DMS79 (cell line): ENCODE data around the gene ADAM8.
"Not testable (repeated sequence)": the region's sequence is repeated elsewhere in the genome, so short reads cannot be mapped to it uniquely, and the experiment has no call there.

Source experiments
- DNase-seq: peaks from one replicate; lab custom pipeline; 2025; lab: John Stamatoyannopoulos, UW

The ADAM8 gene

DNA sequence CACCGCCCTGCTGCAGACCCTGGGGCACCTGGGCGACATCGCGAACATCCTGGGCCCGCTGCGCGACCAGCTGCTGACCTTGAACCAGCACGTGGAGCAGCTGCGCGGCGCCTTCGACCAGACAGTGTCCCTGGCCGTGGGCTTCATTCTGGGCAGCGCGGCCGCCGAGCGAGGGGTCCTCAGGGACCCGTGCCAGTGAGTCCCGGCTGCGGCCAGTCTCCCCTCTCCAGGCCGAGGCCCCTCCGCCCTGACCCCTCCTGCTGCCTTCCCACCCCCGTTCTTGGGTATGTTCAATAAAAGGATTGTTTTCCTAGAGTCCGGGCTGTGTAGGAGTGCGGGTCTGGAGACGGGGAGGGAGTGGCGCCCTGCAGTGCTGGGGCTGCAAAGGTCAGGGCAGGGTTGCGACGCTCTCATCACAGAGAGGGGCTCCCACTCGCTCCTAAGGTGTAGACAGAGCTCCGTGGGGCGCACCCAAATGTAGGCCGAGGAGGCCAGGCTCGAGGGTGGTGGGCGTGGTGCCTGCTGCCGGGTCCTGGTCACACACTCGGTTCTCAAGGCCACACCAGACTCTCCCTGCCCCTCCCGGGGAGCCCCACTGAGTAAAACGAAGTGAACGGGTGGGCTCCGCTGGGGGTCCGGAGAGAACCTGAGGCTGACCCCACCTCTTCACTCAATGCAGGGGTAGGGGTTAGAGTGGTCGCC lies 45.3 kb downstream of the ADAM8 start:
- DNase-seq = no peak

DNA sequence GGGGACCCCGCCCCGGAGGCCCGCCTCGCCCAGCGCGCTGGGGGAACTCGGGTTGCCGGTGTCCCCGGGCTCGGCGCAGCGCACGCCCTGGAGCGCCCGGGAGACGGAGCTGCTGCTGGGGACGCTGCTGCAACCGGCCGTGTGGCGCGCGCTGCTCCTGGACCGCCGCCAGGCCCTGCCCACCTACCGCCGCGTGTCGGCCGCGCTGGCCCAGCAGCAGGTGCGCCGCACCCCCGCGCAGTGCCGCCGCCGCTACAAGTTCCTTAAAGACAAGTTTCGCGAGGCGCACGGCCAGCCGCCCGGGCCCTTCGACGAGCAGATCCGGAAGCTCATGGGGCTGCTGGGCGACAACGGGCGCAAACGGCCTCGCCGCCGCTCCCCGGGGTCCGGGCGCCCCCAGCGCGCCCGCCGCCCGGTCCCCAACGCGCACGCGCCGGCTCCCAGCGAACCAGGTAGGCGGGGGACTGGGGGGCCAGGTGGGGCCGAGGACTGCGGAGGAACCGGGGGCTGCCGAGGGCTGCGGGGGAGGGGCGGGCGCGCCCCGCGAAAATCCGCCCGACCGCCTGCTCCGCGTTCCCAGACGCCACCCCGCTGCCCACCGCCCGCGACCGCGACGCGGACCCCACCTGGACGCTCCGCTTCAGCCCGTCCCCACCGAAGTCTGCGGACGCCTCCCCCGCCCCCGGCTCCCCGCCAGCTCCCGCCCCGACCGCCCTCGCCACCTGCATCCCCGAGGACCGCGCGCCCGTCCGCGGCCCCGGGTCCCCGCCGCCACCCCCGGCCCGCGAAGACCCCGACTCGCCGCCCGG lies 46.1 kb downstream of the ADAM8 start:
- DNase-seq = no peak

DNA sequence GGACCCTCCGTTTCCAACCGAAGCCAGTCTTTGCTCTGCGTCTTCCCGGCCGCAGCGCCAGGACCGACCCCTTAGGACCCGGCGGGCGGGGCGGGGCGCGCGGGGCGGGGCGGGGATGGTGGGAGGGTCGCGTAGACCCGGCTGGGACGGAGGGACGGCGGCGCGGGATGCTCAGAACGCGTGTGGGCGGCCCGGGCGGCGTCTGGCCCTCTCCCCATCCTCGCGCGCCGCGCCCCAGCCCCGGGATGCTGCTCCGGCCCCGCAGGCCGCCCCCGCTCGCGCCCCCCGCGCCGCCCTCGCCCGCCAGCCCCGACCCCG lies 46.7 kb downstream of the ADAM8 start, which contains the start of gene UTF1:
Gene UTF1, plus strand, starts transcription at position 174 of the 318 bp plus-strand sequence. Its CDS starts 72 bp downstream, at position 246.
- no peak for DNase-seq

DNA sequence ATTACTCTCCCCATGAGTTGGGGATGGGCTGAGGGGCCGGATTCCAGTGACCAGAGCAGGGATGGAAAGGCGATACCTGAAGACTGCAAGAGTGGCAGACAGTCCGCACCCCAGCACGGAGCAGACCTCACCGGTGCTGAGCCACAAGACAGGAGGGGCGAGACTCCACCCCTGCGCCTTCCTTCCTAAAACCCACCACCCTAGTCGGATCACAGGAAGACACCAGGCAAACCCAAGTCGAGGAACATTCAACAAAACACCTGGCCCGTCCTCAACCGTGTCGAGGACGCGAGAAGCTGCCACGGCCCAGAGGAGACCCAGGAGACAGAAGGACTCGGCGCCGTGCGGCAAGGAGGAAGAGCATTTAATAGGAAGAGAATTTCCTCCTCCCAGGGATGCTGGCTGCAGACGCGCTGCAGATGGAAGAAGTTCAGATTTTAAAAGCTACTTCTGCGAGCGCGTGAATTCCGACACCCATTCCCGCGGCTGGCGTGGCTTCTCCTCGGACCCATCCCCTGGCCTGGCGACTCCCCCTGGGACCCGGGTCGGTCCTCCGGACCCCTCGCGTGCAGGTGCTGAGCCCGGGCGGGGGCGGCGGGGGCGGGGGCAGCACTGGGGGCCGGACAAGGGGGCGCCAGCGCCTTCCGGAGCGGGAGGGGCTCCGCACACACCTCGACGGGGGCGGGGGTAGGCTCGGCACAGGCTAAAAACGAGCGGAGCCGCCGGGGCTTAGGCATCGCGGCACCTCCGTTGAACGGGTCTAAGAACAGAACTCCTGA lies 47.2 kb downstream of the ADAM8 start:
- no peak for DNase-seq

DNA sequence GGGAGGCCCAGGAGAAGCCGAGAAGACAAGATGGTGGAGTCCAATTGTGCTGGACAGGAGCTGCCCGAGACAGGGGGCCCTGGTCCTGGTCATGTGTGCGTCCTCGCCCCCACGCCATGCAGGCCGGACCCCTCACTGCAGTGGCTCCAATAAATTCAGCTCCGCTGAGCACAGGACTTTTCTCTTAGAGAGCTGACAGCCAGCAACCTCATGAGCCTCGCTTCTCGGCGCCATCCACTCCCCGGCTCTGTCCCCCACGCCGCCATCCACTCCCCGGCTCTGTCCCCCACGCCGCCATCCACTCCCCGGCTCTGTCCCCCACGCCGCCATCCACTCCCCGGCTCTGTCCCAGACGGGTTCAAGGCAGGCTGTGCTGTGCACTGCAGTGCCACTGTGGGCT lies 49.4 kb downstream of the ADAM8 start:
- DNase-seq = no peak

DNA sequence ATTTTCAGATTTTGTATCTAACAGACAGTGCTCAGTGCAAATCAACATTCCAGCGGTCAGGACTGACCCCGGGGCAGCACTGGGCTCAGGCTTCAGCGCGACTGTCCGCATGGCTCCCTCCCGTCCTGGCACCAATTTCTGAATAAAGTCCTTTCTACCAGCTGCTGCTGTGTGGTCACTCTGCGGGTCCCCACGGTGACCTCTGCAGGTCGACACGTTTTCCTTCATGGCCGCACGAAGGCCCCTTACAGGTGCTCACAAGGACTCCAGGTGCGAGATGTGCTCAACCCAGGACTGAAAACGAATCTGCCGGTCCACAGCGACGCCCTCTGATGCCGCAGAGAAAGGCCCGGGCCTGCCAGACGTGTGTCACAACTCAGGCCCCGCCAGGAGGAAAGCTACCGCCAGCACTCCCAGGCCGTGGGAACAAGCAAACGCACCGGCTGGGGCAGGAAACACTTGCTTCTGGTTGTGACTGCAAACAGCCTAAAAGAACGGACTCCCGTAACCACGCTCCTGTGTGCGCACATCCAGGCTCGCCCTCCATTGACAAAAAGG lies 50.3 kb downstream of the ADAM8 start:
- DNase-seq = no peak

DNA sequence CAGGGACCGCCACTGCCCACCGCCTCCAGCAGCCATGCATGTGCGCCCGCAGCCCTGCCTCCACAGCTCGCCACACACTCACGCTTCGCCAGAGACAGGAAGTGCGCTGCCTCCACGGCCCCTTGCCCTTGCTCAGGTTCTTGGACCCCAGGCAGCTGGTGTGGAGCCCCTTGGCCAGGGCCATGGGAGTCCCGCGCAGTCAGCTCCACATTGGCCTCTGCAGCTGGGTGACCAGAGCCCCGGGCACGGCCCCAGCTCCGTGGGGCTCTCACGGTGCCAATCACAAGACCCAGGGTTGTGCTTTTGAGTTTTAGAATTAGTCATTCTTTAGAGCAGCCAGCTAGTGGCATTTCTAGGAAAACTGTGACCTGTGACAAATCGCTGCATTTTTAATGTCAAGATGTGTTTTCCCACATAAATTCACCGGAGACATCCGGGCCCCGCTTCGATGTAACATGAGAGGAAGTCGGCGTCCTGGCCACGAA lies 50.9 kb downstream of the ADAM8 start:
- no peak for DNase-seq

DNA sequence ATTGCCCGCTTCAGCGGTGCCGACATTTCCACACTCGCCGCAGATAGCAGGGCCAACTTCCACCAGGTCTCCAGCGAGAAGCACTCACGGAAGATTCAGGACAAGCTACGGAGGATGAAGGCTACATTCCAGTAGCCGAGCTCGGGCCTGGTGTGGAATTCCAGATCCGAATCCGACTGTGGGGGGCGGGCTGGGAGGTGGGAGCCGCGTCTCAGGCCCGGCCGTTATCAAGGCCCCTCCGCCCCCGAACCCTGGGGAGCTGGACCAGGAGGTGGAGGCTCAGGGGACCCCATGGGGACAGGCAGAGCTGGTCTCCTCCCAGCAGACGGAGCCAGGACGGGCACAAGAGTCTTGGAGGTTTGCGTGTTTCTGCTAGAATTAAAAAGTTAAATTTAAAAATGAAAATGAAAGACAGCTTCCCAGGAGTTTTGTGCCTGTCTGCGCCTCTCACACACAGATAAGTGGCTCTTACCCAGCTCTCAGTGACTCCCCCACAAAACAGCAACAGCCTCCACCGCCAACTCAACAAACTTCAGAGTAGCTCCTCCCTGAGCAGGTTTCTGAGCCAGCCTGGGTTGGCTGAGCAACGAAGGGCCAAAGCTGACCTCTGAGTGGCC lies 51.8 kb downstream of the ADAM8 start:
- no peak for DNase-seq

DNA sequence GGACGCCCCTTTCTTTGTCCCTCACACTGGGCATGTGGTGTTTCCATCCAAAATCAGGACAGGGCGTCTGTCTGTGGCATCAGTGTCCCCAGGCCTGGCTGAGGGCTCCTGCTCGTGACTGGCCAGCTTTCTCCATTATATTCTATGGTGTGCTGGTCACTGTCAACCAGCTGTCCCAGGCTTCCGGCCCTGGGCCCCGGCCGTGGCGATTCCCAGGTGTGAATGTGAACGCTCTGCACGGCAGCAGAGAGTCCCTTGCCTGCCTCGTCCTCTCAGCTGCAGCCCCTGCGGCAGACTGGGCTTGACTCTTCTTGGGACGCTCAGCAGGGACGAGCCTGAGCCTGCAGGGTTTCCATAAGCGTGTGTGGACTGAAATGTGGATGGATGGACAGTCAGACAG lies 52.6 kb downstream of the ADAM8 start:
- DNase-seq = no peak

DNA sequence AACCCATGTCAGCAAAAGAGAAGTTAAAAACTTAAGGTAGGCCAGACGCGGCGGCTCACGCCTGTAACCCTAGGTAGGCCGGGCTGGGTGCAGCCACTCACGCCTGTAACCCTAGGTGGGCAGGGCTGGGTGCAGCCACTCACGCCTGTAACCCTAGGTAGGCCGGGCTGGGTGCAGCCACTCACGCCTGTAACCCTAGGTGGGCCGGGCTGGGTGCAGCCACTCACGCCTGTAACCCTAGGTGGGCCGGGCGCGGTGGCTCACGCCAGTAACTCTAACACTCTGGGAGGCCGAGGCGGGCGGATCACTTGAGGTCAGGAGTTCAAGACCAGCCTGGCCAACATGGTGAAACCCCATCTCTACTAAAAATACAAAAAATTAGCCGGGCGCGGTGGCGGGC lies 54.9 kb downstream of the ADAM8 start:
- not testable (repeated sequence) for DNase-seq

DNA sequence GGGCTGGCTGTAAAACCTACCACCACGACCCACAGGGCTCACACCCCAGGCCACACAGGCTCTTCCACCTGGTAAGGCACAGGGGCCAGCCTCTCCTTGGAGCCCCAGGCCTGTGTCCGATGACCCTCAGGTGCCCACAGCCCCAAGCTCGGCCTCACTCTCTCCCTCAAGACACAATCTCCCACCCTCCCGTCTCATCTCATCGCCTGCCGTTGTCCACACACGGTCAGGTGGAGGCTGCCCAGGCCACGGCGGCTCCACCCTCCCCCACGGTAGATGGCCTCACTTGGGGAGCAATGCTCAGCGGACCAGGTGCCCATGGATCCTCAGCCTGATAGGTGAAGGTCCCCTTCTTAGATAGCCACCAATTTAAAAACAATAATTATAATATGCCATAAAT lies 55.3 kb downstream of the ADAM8 start:
- no peak for DNase-seq

DNA sequence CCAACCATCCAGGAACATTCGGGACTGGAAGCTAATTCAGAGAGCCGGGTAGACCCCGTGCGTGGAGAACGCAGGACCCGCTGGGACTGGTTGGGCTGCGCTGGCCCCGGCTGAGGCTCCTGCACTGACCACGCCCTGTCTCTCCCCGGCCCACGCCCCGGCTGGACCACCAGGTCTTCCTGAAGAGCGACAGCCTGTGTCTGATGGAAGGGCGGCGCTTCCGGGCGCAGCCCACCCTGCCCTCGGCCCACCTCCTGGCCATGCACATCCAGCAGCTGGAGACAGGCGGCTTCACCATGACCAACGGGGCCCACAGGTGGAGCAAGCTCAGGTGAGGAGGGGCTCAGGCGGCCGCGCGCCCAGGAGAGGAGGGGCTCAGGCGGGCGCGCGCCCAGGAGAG lies 56.9 kb downstream of the ADAM8 start:
- DNase-seq = no peak

DNA sequence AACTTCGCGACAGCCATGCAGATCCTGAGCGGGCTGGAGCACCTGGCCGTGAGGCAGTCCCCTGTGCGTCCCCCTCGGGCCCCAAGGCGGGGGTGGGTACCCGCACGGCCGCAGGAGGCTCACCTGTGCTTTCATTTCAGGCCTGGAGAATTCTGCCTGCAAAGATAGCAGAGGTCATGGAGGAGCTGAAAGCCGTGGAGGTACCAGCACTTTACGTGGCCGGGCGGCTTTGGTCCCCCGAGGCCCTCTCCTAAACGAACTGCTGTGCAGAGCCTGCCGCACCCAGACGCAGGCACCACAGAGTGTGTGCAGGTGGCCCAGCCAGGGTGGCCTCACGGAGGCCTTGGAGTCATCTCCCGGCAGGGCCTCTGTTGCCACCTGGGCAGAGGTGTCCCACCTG lies 57.8 kb downstream of the ADAM8 start:
- no peak for DNase-seq

DNA sequence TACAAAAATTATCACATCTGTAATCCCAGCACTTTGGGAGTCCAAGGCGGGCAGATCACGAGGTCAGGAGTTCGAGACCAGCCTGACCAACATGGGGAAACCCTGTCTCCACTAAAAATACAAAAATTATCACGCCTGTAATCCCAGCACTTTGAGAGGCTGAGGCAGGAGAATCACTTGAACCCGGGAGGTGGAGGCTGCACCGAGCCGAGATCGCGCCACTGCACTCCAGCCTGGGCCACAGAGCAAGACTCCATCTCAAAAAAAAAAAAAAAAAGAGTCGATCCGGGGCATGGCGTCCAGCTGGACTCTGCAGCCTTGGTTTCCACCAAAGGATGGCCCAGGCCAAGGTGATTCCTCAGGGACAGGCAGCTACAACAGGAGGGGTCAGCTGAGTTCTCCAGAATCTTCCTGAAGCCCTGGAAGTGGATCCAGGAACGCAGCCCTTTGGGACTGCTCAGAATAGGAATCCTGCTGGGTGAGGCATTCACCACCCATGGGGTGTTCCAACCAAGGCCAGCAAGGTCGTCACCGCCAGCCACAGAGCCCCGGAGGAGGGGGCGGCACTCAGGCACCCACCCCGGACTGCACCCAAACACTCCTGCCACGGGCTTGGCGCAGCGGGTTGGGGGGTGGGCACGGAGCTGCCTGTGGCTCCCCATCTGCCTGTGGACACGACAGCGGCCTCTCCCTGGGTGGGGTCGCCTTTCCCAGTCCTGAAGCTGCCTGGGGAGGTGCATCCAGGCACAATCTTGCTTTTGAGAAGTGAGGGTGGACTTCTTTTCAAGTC lies 58.7 kb downstream of the ADAM8 start:
- DNase-seq = no peak

DNA sequence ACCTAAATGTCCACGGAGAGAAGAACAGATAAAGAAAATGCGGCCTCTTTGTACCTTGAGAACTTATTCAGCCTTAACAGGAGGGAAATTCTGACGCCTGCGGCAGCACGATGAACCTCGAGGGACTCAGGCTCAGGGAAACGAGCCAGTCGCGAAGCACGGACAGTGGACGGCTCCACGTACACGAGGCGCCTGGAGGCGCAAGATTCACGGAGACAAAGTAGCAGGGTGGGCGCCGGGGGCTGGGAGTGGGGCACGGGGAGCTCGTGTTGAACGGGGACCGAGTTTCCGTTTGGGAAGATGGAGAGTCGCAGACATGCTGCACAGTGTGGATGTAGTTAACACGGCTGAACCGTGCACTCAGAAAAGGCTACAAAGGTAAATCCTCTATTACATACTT lies 59.9 kb downstream of the ADAM8 start:
- DNase-seq = no peak

DNA sequence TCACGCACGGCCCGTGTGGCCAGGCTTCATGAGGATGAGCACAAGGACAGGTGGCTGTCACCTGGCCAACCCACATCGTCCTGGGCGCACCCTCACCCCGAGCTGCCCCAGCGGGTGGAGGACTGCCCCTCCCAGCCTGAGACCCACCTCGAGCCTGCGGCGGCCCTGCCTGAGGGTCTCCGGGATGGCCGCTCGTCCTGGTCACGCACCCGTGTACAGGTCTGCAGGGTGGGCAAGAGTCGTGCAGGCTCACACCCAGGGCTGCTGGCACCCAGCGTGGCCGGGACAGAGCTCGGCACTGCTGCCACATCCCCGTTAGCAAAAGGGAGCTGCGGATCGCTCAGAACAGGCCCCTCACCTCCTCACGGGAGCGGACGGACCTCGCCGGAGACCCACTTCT lies 61.1 kb downstream of the ADAM8 start:
- no peak for DNase-seq

DNA sequence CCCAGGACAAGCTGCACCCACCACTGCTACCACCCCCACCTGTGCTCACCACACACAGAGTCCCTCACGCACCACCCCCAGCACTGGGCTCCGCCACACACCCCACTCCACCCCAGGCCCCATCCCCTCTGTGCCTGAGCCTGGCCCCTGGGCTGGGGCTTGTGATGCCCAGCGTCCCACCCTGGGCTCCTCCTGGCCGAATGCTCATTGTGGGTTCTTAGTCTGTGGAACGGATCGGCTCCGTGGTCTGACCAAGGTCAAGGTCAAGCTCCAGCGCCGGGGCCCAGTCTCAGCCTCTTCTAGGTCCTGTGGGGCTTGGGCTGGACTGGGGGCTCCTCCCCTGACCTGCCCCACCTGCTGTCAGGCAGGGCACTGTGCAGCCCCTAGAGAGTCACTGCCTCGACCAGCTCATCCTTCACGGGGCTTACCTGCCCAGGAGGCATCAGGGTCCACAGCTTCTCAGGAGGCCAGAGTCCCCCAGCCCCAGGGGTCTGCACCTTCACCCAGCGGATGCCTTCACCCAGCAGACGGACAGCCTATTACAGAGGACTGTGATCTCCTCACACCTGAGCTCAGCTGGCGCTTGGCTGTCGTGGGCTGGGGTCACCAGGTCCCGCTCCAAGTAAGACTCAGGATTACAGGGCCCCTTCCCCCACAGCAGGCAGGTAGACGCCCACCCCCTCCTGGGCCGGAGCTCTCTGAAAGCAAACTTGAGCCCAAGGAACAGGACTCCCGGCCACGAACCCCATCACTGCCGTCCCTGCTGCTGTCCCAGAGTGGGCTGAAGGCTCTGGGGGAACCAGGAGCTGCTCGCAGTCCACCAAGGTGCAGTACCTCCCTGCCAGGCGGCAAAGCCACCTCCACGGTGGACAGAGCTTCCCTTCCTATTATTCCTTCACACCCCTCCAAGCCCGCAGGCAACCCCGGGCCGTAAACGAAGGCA lies 61.9 kb downstream of the ADAM8 start:
- DNase-seq = no peak

DNA sequence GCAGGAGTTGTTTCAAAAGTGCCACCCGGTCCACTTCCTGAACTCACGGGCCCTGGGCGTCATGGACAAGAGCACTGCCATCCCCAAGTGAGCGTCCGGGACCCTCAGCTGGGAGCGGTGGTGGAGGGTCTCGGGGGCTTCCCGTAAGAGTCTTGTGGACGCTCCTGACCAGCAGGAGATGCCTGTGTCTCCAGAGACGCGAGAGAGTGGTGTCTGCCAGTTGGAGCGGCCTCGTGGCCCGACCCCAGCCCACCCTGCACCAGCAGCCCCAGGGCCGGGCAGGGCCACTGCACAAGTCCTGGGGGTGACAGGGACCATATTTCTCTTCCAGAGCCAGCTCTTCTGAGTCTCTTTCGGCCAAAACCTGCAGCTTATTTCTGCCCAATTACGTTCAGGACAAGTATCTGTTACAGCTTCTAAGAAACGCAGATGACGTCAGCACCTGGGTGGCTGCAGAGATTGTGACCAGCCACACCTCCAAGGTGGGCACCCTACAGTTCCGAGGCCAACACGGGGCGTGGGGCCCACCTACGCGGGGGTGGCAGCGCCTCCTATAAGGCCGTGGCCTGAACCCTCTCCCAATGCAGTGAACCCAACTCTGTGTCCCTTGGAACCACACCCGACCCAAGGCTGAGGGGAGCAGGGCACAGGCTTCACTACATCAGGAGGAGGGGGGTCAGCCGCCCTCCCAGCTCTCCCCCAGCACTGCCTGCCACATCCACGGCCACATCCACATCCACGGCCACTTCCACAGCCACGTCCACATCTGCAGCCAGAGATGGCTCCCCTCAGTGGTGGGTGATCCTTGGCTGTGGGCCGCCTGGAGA lies 62.8 kb downstream of the ADAM8 start:
- DNase-seq = no peak

DNA sequence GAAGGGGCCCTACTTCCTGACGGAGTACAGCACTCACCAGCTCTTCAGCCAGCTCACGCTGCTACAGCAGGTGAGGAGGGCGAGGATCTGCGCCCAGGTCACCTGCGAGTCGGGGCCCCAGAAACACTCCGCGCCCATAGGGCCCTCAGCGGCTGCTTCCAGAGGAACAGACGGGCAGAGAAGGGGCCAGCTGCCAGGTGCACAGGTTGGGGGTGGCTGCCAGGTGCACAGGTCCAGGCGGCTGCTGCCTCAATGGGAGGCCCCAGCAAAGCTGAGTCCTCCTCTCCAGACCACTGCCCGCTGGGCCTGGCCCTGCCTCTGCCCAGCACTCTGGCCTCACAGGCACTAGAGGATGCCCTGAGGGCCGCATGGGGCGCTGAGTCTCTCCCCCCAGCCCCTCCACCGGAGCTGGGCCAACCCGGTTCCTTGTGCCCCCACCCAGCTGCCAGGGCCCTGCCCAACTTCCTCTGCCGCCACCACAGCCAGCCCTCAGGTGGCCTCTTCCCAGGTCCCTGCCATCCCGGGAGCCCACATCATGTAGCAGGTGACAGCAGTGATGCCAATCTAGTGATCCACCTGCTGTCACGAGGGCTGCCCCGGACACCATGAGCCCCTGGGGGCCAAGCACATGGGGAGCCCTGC lies 63.7 kb downstream of the ADAM8 start:
- no peak for DNase-seq
